Stomach (tissue), 9 donors: Measurements from ENCODE around the gene CDC20B. TPM values are rescaled to one million over a fixed set of nuclear protein-coding genes. Genes with fewer than 3 reads are reported as not detected.

Source experiments
- DNase-seq, 2 donors: peaks; one replicate each; pipeline versions ENCODE4 v3.0.0 to v3.0.0-alpha.2; 2013 to 2019
- H3K27ac ChIP-seq, 5 donors: fragments of 200-600 bp in 4 of 5; sonication (generic) in 4 of 5; one replicate each; pipeline ENCODE4 v1.5.1; 2013 to 2019; ENCODE audit warnings: mild to moderate bottlenecking in 1 of 5, moderate library complexity in 1 of 5
- H3K27me3 ChIP-seq, 3 donors: fragments of 200-600 bp; sonication (generic); one replicate each; pipeline ENCODE4 v1.5.1; 2017 to 2019; ENCODE audit warnings: mixed run types in 1 of 3
- H3K36me3 ChIP-seq, 4 donors: fragments of 200-600 bp; sonication (generic); 1 replicate in 3 of 4; 2 replicates in 1 of 4; pipeline ENCODE4 v1.5.1; 2016 to 2019
- H3K4me1 ChIP-seq, 4 donors: fragments of 200-600 bp; sonication (generic); one replicate each; pipeline ENCODE4 v1.5.1; 2016 to 2019
- H3K4me3 ChIP-seq, 4 donors: fragments of 200-600 bp; sonication (generic) in 3 of 4; one replicate each; pipeline ENCODE4 v1.5.1; 2016 to 2019; ENCODE audit warnings: mild to moderate bottlenecking in 1 of 4
- H3K9me3 ChIP-seq, 4 donors: fragments of 200-600 bp; sonication (generic); one replicate each; pipeline ENCODE4 v1.5.1; 2016 to 2019
- EP300 ChIP-seq: sonication (generic); formaldehyde crosslinking; IDR thresholded peaks from one replicate; pipeline ENCODE4 v1.6.1; 2017; ENCODE audit warnings: antibody characterized with exemption
- POLR2A ChIP-seq, 4 donors: fragments of 450-650 bp; IDR thresholded peaks; one replicate each; pipeline ENCODE4 v1.6.1; 2016; ENCODE audit warnings: antibody characterized with exemption in 4 of 4, control low read depth in 2 of 4, mild to moderate bottlenecking in 1 of 4, moderate library complexity in 1 of 4
- POLR2AphosphoS5 ChIP-seq, 3 donors: sonication (generic); formaldehyde crosslinking; IDR thresholded peaks; one replicate each; pipeline ENCODE4 v1.6.1; 2016; ENCODE audit warnings: antibody characterized with exemption in 3 of 3
- WGBS, 5 donors: extraction: QIAGEN DNeasy Blood & Tissue Kit in 3 of 5; methylation state at CpG; one replicate each; pipeline versions ENCODE4 v1.1.5 to v1.1.7; 2013 to 2018; 5-methylcytosine and 5-hydroxymethylcytosine counted together
- intact Hi-C: fragments of 100-400 bp; cut with DNase I; formaldehyde crosslinking; loops from one replicate; pipeline ENCODE4 v1.15.1; 2023; ENCODE audit warnings: low total_unique reads
- polyA plus RNA-seq, 3 donors: library from polyadenylated mRNA; stranded (reverse); fragments of 200-250 nt; gene quantifications; one replicate each; pipeline ENCODE4 v1.2.3, GENCODE V29; 2013
- total RNA-seq, 5 donors: library from RNA; depleted of rRNA; stranded (reverse); fragments of >200 nt; gene quantifications; one replicate each; pipeline versions ENCODE4 v1.1.0 to v1.2.3, GENCODE V29; 2014 to 2016
- TF ChIP-seq, protein P1 (sequence below), 7 experiments: fragments of 450-650 bp in 4 of 7; fragments of 200-600 bp in 3 of 7; sonication (generic) in 3 of 7; IDR thresholded peaks; one replicate each; pipeline ENCODE4 v1.5.1; 2016 to 2019; ENCODE audit warnings: antibody characterized with exemption in 7 of 7, control low read depth in 2 of 7, mild to moderate bottlenecking in 1 of 7
- donor health status: healthy with polysubstance abuse.
- donor health status: Bipolar disorder and iron deficiency.
- donor health status: healthy.

Gene CDC20B
- total and polyA plus RNA-seq, 8 donors = not detected

DNA sequence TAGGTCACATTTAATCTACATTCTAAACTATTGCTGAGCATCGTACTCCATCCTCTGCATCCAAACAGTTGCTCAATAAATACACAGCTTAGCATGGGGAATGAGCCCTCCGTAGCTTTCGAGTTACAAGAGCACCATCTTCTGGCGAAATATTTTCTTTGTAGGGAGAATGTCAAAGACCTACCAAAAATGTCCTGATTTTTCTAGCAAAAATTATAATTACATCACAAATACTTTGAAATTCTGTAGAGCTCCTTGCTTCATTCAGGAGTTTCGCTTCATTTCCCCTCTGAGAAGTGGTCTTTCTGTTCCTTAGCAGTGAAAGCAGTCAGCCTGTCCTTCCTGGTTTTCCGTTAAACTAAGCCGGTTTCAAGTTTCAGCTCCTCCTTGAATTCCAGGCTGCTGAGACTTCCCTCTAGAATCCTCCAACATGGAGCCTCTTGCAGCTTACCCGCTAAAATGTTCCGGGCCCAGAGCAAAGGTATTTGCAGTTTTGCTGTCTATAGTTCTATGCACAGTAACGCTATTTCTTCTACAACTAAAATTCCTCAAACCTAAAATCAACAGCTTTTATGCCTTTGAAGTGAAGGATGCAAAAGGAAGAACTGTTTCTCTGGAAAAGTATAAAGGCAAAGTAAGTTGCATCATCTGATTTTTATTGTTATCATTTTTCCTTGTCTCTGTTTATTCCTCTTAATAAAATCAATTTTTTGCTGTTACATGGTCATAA lies 13.0 kb downstream of the CDC20B start, which contains the start of gene GPX8:
Gene GPX8, plus strand, starts transcription at position 409 of the 730 bp plus-strand sequence. Its CDS starts 22 bp downstream, at position 431.
- WGBS, 5 donors = 4 to 6% (median 5%) methylated on average over 10 of the region's 10 CpGs
- peak within 1 kb of the TSS; percentile 40 to 49 (median 45) for H3K4me3 ChIP-seq
- peaks cover 0 to 11% (median 0%) of the 10 kb centered on the region in 4 donors for H3K36me3 ChIP-seq
- DNase-seq = peak in 1 of 2 donors; percentile 89
- intact Hi-C loops = no loop called here
- H3K4me1 ChIP-seq = peaks cover 0 to 23% (median 9%) of the 10 kb centered on the region in 4 donors
- peak within 1 kb of the TSS in 4 of 5 donors; percentile 48 to 70 (median 66) for H3K27ac ChIP-seq
- no peaks in the 10 kb centered on the region for H3K9me3 ChIP-seq
- TF ChIP-seq POLR2AphosphoS5 (IDR thresholded peaks at IDR 0.05) (no peak), EP300 (no peak), POLR2A (IDR thresholded peaks at IDR 0.05) (no peak)
- TF ChIP-seq, protein P1, sequence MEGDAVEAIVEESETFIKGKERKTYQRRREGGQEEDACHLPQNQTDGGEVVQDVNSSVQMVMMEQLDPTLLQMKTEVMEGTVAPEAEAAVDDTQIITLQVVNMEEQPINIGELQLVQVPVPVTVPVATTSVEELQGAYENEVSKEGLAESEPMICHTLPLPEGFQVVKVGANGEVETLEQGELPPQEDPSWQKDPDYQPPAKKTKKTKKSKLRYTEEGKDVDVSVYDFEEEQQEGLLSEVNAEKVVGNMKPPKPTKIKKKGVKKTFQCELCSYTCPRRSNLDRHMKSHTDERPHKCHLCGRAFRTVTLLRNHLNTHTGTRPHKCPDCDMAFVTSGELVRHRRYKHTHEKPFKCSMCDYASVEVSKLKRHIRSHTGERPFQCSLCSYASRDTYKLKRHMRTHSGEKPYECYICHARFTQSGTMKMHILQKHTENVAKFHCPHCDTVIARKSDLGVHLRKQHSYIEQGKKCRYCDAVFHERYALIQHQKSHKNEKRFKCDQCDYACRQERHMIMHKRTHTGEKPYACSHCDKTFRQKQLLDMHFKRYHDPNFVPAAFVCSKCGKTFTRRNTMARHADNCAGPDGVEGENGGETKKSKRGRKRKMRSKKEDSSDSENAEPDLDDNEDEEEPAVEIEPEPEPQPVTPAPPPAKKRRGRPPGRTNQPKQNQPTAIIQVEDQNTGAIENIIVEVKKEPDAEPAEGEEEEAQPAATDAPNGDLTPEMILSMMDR (IDR thresholded peaks at IDR 0.05) = peak in 3 of 7 experiments; percentile 35 to 56 (median 45)
- H3K27me3 ChIP-seq = no peaks in the 10 kb centered on the region

DNA sequence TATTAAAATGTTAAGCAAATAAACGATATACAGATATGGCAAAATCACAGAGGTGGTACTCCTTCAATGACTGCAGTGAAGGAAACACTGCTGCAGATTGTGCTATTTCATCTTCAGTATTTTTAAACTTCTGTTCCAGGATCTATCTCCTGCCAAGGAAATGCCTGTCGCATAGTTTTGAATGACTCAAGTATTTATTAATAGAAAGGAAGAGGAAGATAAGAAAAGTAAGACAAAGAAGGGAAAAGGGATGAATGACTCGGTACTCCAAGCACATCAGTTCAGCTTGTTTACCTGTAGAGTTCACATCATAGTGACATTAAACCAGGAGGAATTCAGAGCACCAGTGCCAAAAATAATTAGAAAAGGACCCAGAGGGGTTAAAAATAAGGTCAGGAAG lies 18.1 kb downstream of the CDC20B start:
- no peaks in the 10 kb centered on the region for H3K36me3 ChIP-seq
- WGBS, 5 donors = 20 to 36% (median 30%) methylated on average over 3 of the region's 3 CpGs
- H3K4me1 ChIP-seq = peaks cover 0 to 4% (median 2%) of the 10 kb centered on the region in 4 donors
- intact Hi-C loops = no loop called here
- no peak overlapping the region for H3K4me3 ChIP-seq
- peaks cover 0 to 19% (median 0%) of the 10 kb centered on the region in 3 donors for H3K27me3 ChIP-seq
- no peak for DNase-seq
- TF ChIP-seq POLR2A (IDR thresholded peaks at IDR 0.05) = no peak
- TF ChIP-seq, protein P1 (IDR thresholded peaks at IDR 0.05) = no peak
- TF ChIP-seq POLR2AphosphoS5 (IDR thresholded peaks at IDR 0.05) = no peak
- no peak for TF ChIP-seq EP300
- H3K27ac ChIP-seq = no peak overlapping the region
- H3K9me3 ChIP-seq = no peaks in the 10 kb centered on the region

GRCh38 chr5:55151923-55152842 lies 20.8 kb downstream of the CDC20B start:
- WGBS, 5 donors = 47 to 71% (median 56%) methylated on average over 5 of the region's 5 CpGs
- intact Hi-C loops = no loop called here
- Histone ChIP-seq H3K4me1 (no peaks in the 10 kb centered on the region), H3K36me3 (no peaks in the 10 kb centered on the region), H3K27ac (no peak overlapping the region), H3K4me3 (no peak overlapping the region), H3K27me3 (peaks cover 0 to 24% (median 0%) of the 10 kb centered on the region in 3 donors), H3K9me3 (no peaks in the 10 kb centered on the region)
- DNase-seq = no peak
- TF ChIP-seq, protein P1 (IDR thresholded peaks at IDR 0.05) = no peak
- TF ChIP-seq POLR2A (IDR thresholded peaks at IDR 0.05) (no peak), EP300 (no peak), POLR2AphosphoS5 (IDR thresholded peaks at IDR 0.05) (no peak)

DNA sequence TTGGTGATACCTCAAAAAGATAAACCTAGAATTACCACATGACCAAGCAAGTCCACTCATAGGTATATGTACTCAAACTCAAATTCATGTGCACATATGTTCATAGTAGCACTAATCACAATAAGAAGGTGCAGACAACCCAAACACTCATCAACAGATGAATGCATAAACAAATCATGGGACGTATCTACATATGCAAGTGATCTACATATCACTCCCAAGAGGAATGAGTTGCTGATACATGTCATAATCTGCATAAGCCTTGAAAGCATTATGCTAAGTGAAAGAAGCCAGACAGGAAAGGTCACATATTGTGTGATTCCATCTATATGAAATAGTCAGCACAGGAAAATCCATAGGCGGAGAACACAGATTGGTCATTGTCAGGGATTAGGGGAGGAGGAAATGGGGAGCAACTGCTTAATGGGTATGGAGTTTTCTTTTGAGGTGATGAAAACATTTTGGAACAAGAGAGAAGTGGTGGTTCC lies 23.6 kb downstream of the CDC20B start:
- H3K4me3 ChIP-seq = no peak overlapping the region
- peaks cover 0 to 27% (median 0%) of the 10 kb centered on the region in 3 donors for H3K27me3 ChIP-seq
- WGBS, 5 donors = 59 to 83% (median 75%) methylated on average over 2 of the region's 2 CpGs
- intact Hi-C loops = loop anchor here (10.0 kb wide), 1 partner anchor 245 kb away; no protein-coding TSS in a partner anchor
- no peaks in the 10 kb centered on the region for H3K9me3 ChIP-seq
- no peak for DNase-seq
- H3K27ac ChIP-seq = no peak overlapping the region
- peaks cover 0 to 8% (median 5%) of the 10 kb centered on the region in 4 donors for H3K4me1 ChIP-seq
- no peak for TF ChIP-seq POLR2AphosphoS5 (IDR thresholded peaks at IDR 0.05)
- TF ChIP-seq, protein P1 (IDR thresholded peaks at IDR 0.05) = no peak
- no peak for TF ChIP-seq EP300
- TF ChIP-seq POLR2A (IDR thresholded peaks at IDR 0.05) = no peak
- H3K36me3 ChIP-seq = no peaks in the 10 kb centered on the region
